ENCODE measurements around the gene MEI4.
"Not testable (repeated sequence)": the region's sequence is repeated elsewhere in the genome, so short reads cannot be mapped to it uniquely, and the experiment has no call there.

Gene MEI4

DNA sequence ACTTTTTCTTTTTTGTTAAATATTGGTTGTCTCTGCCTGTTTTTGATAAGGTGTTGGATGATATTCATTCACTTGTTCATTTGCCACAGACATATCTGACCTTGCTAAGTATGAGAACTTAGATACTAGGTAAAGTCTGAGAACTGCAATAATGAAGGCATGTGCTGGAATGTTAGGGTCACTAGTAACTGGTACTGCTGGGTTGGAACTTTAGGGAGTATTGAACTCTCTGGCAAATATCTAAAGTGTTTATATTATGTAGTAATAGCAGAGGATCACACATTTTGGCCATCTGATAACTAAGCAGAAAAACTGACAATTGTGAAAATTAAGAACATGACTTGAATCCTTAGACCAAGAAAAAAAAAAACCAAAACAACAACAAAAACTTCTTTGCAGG, 162.7 kb downstream of the MEI4 start:
- intact Hi-C loops (cut with DNase I; ENCODE audit: low total_unique reads), result no loop called here
- Histone ChIP-seq H3K4me3 (no peak overlapping the region), H3K9me3 (no peaks in the 10 kb centered on the region), H3K36me3 (no peaks in the 10 kb centered on the region), H3K27me3 (no peaks in the 10 kb centered on the region), H3K27ac (no peak overlapping the region), H3K4me1 (no peaks in the 10 kb centered on the region)
- DNase-seq, result no peak
- TF ChIP-seq, protein P1, sequence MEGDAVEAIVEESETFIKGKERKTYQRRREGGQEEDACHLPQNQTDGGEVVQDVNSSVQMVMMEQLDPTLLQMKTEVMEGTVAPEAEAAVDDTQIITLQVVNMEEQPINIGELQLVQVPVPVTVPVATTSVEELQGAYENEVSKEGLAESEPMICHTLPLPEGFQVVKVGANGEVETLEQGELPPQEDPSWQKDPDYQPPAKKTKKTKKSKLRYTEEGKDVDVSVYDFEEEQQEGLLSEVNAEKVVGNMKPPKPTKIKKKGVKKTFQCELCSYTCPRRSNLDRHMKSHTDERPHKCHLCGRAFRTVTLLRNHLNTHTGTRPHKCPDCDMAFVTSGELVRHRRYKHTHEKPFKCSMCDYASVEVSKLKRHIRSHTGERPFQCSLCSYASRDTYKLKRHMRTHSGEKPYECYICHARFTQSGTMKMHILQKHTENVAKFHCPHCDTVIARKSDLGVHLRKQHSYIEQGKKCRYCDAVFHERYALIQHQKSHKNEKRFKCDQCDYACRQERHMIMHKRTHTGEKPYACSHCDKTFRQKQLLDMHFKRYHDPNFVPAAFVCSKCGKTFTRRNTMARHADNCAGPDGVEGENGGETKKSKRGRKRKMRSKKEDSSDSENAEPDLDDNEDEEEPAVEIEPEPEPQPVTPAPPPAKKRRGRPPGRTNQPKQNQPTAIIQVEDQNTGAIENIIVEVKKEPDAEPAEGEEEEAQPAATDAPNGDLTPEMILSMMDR (IDR thresholded peaks at IDR 0.05), result no peak

DNA sequence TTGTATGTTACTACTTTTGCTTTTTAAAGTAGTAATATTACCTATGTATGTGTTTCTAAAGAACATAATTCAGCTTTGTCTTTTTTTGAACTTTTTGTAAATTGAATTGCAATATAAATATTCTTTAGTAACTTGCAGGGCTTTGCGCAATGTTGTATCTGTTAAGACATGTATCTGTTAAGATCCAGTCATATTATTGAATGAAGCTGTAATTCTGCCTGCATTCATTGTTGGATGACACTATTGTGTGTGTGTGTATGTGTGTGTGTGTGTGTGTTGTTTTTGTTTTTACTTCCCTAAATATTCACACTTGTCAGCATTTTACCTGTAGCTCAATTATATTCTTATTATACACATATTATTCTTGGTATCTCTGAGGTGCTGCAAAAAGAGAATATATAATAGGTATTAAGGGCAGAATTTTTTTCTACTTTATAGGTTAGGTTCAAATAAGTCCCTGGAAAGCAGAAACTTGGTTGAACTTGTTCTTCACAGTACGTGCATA, 164.0 kb downstream of the MEI4 start:
- no peaks in the 10 kb centered on the region for H3K27me3 ChIP-seq
- no peaks in the 10 kb centered on the region for H3K4me1 ChIP-seq
- intact Hi-C loops (cut with DNase I; ENCODE audit: low total_unique reads), result no loop called here
- TF ChIP-seq, protein P1 (IDR thresholded peaks at IDR 0.05), result no peak
- no peak for DNase-seq
- H3K9me3 ChIP-seq, result no peaks in the 10 kb centered on the region
- no peak overlapping the region for H3K27ac ChIP-seq
- H3K4me3 ChIP-seq, result no peak overlapping the region
- H3K36me3 ChIP-seq, result no peaks in the 10 kb centered on the region

DNA sequence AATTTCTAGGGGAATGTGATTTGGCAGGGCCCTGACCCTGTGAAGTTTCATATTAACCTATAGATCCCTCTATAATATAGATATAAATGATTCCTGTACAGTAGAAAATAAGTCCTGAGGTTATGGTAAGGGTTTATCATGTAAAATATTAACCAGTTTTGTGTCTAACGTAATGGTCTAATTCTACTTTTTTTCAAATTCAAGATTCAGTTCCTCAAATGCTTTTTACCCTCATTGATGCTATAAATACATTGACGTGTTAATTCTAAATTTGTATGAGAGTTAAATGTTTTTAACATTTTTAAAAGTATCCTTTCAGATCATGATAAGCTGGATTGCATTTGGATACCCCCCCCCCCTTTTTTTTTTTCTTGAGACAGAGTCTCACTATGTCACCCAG, 169.4 kb downstream of the MEI4 start:
- no peak overlapping the region for H3K4me3 ChIP-seq
- H3K9me3 ChIP-seq, result no peaks in the 10 kb centered on the region
- H3K36me3 ChIP-seq, result no peaks in the 10 kb centered on the region
- TF ChIP-seq, protein P1 (IDR thresholded peaks at IDR 0.05), result no peak
- no peak for DNase-seq
- intact Hi-C loops (cut with DNase I; ENCODE audit: low total_unique reads), result no loop called here
- H3K27me3 ChIP-seq, result no peaks in the 10 kb centered on the region
- H3K27ac ChIP-seq, result no peak overlapping the region
- no peaks in the 10 kb centered on the region for H3K4me1 ChIP-seq

DNA sequence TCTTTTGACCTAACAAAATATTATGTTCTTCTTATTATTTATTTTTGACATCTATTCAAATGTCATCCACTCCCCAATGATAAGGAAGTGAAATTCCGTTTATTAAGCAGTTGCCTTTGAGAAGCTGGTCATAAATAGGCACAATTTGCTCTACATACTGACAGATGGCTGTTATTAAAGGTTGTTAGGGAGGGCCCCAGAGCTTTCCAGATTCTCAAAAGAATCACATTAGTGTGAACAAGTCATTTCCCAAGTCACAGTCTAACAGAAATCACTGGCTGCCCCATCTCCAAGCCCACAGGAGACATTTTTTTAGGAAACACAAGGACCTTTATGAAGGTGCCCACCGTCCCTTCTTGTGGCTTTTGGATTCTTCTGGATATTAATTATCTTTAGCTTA, 172.4 kb downstream of the MEI4 start:
- DNase-seq, result no peak
- no peaks in the 10 kb centered on the region for H3K4me1 ChIP-seq
- H3K36me3 ChIP-seq, result no peaks in the 10 kb centered on the region
- H3K27ac ChIP-seq, result no peak overlapping the region
- H3K27me3 ChIP-seq, result no peaks in the 10 kb centered on the region
- H3K4me3 ChIP-seq, result no peak overlapping the region
- no peaks in the 10 kb centered on the region for H3K9me3 ChIP-seq
- intact Hi-C loops (cut with DNase I; ENCODE audit: low total_unique reads), result no loop called here
- TF ChIP-seq, protein P1 (IDR thresholded peaks at IDR 0.05), result no peak

DNA sequence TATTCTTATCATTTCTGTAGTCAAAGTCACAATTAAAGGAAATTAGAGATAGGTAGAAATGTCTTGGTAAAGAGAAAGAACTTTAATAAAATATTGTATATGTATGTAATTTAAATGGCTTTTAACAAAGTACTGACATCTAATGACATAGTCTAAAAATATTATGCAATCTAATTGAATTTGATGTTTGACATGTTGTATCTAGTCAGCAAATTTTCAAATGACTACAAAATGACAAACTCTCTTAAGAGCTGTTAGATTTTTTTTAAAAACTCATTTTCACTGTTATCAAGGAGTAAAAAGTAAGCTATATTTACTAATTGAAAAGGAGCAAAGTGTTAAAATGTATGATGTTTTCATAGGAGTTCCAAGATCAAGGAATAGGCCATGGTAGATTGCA, 176.9 kb downstream of the MEI4 start:
- intact Hi-C loops (cut with DNase I; ENCODE audit: low total_unique reads), result no loop called here
- DNase-seq, result no peak
- no peaks in the 10 kb centered on the region for H3K9me3 ChIP-seq
- H3K36me3 ChIP-seq, result no peaks in the 10 kb centered on the region
- no peaks in the 10 kb centered on the region for H3K27me3 ChIP-seq
- H3K27ac ChIP-seq, result no peak overlapping the region
- TF ChIP-seq, protein P1 (IDR thresholded peaks at IDR 0.05), result no peak
- H3K4me1 ChIP-seq, result no peaks in the 10 kb centered on the region
- no peak overlapping the region for H3K4me3 ChIP-seq

DNA sequence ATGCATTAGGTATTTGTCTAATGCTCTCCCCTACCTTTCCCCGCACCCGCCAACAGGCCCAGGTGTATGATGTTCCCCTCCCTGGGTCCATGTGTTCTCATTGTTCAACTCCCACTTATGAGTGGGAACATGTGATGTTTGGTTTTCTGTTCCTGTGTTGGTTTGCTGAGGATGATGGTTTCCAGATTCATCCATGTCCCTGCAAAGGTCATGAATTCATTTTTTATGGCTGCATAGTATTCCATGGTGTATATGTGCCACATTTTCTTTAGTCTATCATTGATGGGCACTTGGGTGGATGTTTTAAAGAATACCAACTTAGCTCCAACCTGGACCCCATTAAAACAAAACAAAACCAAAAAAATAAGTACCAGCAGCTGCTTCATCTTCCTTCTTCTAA, 180.9 kb downstream of the MEI4 start:
- intact Hi-C loops (cut with DNase I; ENCODE audit: low total_unique reads); H3K27me3 ChIP-seq; DNase-seq; H3K4me1 ChIP-seq; H3K36me3 ChIP-seq; H3K9me3 ChIP-seq; H3K27ac ChIP-seq; H3K4me3 ChIP-seq: not testable (repeated sequence)
